Activated T-cell treated with anti-CD3 and anti-CD28 coated beads for 1 hour (primary cell): Measurements from ENCODE around the gene ALOX5.
"Not testable (repeated sequence)": the region's sequence is repeated elsewhere in the genome, so short reads cannot be mapped to it uniquely, and the experiment has no call there.

Experiments
- DNase-seq: peaks from one replicate; pipeline ENCODE4 v3.0.0-alpha.2; 2020; ENCODE audit warnings: low read depth

Gene ALOX5

DNA sequence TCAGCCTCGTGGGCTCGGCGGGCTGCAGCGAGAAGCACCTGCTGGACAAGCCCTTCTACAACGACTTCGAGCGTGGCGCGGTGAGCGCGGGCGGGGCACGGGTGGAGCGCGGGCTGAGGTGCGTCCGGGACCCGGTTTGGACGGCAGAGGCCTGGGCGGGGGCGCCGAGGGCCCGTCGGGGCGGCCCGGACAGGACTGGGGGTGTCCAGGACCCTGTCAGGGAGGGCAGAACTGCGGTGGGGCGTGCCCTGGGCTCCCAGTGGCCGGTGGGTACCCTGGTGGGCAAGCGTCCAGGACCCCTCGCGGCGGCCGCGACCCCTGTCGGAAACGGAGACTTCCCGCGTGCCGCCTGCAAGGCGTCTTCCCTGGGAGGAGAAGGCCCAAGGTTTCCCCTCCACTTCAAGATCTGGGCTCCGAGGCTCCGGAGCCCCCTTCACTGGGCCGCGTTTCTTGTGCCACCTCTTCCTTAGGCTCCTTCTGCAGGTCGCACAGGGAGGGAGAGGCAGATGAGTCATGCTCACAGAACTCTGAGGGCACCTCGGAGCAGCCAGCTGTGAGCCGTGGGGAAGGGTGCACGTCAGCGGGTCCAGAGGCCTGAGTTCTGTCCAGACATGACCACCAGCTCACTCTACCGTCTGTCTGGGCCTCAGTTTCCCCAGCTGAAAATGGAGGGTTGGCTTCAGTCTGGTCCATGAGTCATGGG lies 485 bp downstream of the ALOX5 start:
- no peak for DNase-seq

DNA sequence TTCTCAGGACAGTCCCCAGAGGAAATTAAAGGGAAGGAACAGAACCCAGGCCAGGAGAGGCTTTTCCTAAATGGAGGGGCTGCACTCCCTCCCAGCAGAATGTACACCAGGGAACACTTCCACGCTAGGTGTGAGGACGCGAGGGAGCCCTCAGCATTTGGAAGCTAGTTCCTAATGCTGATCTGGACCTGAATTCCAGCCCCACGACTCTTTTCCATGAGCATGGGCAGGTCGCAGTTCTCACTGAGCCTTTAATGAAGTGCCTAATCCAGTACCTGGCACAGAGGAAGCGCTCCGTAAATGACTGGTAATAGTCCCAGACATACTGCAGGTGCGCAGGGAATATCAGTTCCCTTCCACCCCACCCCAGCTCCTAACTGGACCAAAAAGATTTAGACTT lies 1.1 kb downstream of the ALOX5 start:
- DNase-seq, result no peak

DNA sequence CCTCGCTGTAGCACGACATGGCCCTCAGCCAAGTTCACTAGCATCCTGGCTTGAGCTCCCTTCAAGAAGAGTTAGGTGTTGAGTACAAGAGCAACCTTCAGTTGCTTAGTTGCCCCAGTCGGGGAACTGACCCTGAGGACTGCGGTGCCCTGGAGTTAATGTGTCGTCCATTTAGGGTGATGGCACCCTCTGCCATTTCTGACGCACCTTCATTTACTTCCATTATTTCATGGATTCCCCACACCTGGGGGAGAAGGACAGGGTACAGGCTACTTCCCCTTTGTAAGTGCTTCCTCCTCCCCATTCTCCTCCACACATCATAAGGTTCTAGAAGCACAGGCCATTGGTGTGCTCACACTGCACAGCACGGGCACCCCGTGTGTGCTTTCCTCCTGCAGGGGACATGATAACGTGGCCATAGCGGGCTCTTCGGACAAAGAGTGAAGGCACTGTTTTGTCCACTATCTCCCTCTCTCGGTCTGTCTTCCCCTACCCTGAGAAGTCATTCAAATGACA lies 1.8 kb downstream of the ALOX5 start:
- DNase-seq, result no peak

DNA sequence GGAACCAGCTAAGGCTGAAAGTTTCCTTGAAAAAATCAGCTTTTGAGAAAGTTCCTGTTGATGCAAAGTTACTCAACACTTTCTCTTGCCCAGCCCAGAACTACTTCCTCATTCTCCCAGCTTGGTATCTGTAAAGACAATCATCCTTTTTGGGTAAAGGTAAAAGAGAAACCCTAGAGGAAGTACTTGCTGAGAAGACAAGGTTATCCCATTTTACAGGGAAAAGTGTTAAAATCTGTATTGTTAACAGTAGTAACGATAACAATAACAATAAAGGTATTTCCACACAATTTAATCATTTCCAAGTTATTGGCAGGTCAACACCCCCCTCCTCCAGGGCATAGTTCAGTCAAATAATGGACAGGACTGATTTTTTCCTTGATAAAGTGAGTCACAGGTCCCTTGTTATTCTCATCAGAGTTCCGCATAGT lies 2.4 kb downstream of the ALOX5 start:
- no peak for DNase-seq

DNA sequence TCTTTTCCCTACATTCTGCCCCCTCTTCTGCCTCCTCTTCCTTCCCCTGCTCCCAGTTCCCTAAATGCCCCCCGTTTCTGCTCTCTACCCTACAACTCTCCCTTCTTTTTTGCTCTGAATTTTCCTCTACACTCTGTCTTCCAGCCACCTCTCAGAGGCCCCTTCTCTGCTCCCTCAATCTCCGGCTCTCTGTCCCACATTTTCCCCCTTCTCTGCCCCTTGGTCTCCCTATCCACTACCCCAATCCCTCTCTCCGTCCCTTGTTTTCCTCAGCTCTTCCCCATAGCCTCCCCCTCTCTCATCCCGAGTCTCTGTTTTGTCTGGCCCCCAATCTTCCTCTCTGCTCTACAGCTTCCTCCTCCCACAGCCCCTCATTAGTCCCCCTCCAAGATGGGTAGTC lies 3.3 kb downstream of the ALOX5 start:
- no peak for DNase-seq

DNA sequence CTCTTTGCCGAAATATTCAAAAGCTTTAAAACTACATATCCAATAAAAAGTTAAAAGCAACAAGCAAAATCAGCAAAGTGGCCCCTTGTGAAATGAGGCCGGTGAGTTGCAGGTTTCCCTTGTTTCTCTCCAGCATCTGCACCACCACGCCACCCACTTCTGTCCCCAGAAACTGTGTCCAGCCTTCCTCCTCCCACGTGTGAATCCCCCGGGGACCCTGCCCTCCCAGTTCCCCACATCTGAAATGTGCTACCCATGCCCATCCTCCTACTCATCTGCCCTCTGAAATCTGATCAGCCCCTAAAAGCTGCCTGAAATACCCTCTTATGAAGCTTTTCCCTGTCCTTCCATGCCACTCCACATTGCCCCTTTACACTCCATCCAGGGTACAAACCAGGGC lies 3.8 kb downstream of the ALOX5 start:
- DNase-seq, result no peak

DNA sequence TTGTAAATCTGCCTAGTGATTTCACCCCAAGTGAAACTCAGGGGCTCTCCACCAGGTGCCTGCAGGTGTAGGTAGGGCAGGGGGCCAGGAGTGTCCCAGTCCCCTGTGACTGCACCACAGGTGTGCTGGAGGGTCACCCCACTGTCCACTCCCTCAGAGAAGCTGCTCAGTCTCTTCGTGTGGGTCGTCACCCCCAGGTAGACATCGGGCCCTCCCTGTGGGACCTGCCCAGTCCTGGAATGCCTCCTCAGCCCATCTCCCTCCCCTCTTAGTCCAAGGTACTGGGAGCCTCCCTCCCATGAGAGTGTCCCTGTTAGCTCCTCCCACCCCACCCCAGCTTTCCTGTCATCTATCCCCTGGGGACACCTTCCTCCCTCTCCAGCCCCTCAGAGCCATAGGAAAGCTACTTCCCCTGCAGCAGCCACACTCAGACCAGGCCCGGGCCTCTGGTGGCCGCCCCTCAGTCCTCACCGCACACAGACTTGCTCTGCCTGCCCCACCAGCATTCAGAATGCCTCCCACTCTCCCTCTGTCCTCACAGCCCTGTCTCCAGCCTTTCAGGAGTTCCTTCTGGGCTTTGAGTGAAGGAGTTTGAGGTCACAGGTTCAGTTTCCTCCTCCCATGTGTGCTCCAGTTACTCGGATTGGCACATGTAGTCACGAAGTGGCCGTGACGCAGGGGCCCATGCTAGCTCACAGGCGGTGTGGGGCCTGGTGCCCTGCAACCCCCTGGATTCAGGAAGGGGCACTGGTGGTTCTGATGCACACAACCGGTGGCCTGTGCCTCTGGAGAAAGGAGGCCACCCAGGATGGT lies 5.1 kb downstream of the ALOX5 start:
- DNase-seq, result no peak

DNA sequence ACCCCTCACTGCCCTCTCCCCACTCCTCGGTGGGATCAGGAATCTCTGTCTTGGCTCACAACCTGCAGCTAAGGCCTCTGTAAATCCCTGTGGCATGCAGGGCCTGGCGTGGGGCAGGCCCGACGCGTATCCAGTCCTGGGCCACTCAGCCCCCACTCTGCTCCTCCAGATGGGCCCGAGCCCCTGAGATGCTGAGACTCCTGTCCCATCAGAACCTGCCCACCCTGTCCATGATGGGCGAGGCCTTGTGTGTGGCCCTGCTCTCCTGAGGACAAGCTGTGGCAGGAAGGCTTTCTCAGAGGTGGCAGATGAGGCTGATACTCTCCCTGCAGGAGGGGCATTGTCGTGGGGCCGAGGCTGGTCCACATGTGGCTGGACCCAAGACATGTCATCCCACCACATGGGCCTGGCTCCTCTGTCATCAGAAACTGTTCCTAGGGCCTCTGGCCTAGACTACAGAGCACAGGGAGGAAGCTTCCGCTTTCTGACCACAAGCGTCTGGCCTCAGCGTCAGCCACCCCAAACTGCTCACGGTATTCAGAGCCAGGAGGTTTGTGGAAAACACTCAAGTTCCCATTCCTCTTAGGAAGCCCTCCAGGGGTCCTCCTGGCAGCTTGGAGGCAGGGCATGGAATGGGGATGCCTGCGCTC lies 6.0 kb downstream of the ALOX5 start:
- DNase-seq, result no peak

DNA sequence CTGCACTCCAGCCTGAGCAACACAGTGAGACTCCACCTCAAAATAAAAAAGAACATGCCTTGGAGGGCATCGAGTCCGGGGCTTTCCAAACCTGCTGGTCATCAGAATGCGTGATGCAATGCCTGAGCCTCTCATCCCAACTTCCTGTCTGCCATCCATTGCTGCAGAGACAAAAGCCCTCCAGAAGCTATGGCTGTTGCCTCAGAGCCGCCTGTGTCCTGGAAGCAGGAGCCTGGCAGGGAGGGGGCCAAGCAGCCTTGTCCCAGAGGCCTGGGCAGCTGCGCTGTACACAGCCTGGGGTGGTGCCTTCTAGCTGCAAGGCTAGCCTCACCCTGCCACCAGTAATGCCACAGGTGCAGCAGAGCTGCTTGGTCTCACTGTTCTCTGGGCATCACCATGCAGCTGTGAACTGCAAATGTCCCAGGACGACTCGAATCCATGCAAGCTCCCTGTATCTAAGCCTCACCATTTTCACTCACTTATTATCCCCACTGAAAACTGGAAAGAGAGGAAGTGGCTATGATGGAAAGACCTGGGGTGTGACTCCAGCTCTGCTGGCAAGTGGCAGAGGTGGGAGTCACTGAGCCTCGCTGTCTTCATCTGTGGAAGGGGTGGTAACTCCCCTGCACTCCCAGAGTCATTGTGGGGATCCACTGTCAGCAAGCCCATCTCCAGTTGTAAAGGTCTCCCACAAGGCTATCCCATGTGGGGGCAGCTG lies 7.0 kb downstream of the ALOX5 start:
- no peak for DNase-seq

DNA sequence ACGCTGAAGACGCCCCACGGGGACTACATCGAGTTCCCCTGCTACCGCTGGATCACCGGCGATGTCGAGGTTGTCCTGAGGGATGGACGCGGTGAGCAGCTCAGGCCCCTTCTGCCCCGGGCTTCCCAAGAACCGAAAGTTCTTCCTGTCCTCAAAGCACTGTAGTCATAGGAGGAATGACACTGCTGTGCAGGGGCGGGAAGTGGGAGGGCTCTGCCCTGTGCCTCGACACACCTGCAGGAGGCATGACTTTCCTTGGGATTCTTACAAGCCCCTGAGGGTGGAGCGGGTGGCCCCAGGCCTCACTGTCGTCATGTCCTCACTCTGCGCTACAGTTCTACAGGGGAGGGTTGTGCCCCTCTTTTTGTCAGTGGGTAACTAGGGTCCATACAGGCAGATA lies 8.6 kb downstream of the ALOX5 start:
- no peak for DNase-seq

DNA sequence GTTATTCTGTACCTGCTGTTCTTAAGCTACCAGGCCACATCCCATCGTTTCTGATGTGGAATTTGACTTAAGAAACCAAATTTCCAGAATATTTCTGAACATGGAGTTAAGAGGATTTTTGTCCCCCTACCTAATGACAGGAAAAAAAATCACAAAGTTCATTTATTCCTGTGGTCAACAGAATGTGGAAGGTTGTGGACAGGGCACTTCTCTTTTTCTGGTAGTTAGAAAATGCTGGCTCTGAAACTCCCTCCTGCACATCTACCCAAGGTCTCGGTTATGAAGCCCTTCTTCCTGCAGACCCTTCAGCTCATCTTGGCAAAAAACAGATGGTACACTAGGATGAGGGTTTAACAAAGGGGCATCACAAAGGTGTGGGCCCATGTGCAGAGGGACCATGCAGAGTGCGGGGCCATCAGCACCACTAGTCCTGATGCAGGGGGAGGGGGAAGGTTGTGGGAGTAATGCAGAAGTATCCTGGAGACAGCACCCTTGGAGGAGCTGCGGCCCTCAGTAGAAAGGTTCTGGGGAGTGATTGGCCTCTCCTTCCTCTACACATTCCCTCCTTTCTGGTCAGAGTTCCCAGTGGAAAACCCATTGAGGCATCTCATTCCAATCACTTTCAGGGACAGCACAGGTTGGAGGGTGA lies 9.8 kb downstream of the ALOX5 start:
- no peak for DNase-seq

DNA sequence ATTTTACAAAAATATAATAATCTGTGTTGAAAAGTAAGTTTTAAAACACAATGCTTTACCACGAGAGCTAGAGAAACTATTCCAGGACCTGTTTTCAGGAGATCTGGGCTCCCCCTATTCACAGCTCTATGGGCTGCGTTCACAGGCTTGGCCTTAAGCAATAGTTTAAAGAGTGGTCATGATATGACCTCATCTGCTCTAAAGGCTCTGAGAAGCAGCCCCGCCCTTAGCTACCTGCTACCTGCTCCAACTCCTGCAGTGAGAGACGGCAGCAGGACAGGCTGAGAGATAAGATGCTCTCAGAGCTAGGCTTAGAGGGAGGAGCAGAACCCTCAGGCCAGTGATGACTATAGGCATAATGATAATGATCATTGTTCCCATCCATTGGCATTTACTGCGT lies 12.6 kb downstream of the ALOX5 start:
- no peak for DNase-seq

DNA sequence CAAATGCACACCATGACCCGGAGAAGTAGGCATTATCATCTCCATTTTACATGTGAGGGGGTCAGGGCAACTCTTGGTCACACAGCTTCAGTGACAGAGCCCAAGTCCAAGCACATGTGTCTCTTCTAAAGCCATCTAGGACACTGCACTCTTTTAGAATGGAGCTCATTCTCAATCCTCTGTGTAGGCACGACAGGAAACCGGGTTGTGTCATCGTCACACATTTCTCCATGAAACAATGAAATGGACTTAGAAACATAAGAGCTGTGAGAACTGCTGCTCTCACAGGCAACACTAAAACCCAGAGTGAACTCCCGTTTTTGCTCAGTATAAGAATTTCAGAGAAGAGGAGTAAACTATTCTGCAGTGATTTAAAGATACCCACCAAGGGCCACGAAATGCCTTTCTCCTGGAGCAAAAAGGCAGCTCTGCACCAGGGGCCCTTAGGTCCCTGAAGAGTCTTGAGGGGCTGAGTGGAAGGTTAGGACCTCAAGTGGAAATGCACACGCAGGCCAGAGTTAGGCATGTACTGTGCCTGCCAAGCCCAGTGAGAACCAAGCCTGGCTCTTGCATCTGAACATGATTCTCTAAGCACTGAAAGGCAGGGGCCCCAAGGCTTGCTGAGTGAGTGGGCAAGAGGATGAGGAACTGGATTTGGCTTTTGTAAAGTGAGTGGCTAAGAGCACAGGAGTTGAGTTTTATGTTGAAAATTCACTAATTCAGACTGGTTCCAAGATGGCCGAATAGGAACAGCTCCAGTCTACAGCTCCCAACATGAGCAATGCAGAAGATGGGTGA lies 13.3 kb downstream of the ALOX5 start:
- DNase-seq, result no peak

DNA sequence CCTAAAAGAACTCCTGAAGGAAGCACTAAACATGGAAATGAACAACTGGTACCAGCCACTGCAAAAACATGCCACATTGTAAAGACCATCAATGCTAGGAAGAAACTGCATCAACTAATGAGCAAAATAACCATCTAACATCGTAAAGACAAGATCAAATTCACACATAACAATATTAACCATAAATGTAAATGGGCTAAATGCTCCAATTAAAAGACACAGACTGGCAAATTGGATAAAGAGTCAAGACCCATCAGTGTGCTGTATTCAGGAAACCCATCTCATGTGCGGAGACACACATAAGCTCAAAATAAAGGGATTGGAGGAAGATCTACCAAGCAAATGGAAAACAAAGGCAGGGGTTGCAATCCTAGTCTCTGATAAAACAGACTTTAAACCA lies 15.7 kb downstream of the ALOX5 start:
- DNase-seq, result not testable (repeated sequence)

DNA sequence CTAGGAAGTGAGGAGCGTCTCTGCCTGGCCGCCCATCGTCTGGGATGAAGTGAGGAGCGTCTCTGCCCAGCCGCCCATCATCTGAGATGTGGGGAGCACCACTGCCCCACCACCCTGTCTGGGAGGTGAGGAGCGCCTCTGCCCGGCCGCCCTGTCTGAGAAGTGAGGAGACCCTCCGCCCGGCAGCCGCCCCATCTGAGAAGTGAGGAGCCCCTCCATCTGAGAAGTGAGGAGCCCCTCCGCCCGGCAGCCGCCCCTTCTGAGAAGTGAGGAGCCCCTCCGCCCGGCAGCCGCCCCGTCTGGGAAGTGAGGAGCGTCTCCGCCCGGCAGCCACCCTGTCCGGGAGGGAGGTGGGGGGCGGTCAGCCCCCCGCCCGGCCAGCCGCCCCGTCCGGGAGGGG lies 17.6 kb downstream of the ALOX5 start:
- DNase-seq, result not testable (repeated sequence)

DNA sequence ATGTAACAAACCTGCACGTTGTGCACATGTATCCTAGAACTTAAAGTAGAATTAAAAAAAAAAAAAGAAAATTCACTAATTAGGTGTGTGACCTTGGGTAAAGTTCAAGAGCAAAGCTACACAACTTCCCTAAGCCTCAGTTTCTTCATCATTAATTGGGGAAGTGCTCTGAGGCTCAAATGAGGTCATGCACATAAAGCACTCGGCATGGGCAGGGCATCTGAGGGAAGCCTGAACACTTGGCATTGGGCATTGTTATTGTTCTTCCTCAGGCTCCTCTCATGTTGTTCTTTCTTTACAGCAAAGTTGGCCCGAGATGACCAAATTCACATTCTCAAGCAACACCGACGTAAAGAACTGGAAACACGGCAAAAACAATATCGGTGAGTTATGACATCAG lies 21.5 kb downstream of the ALOX5 start:
- DNase-seq, result no peak

DNA sequence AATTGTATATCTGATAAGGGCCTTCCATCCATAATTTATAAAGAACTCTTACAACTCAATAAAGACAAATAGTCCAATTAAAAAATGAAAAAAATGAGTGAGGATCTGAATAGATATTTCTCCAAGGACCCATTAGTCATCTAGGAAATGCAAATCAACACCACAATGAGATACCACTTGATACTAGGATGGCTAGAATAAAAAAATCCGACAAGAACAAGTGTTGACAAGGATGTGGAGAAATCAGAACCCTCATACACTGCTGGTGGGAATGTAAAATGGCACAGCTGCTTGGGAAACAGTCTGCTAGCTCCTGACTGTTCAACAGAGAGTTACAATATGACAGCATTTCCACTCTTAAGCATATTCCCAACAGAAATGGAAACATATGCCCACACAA lies 24.6 kb downstream of the ALOX5 start:
- no peak for DNase-seq

DNA sequence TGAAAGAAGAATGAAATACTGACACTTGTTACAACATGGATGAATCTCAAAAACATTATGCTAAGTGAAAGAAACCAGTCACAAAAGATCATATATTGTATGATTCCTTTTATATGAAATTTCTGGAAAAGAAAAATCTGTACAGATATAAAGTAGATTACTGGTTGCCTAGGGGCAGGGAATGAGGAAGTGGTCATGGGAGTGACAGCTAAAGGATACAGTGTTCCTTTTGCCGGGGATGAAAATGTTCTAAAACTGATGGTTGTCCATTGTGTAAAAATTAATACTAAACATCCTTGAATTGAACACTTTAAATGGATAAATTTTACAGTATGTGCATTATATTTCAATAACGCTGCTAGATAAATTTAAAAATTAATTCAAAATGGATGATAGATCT lies 25.1 kb downstream of the ALOX5 start:
- DNase-seq, result no peak

DNA sequence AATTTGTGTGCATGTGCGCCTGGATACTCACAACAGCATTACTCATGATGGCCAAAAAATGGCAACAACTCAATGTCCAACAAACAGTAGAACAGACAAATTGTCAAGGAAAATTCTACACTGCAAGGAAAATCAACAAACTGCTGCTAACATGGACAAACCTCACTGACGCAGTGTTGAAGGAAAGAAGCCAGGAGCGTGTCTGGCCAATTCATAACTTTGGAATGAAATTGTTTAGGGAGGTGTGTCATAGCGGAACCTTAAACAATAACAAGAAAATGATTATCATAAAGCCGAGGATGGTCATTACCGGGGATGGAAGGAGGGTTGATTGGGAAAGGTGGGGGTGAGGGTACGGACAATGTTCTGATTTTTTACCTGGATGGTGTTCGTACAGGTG lies 29.1 kb downstream of the ALOX5 start:
- no peak for DNase-seq

DNA sequence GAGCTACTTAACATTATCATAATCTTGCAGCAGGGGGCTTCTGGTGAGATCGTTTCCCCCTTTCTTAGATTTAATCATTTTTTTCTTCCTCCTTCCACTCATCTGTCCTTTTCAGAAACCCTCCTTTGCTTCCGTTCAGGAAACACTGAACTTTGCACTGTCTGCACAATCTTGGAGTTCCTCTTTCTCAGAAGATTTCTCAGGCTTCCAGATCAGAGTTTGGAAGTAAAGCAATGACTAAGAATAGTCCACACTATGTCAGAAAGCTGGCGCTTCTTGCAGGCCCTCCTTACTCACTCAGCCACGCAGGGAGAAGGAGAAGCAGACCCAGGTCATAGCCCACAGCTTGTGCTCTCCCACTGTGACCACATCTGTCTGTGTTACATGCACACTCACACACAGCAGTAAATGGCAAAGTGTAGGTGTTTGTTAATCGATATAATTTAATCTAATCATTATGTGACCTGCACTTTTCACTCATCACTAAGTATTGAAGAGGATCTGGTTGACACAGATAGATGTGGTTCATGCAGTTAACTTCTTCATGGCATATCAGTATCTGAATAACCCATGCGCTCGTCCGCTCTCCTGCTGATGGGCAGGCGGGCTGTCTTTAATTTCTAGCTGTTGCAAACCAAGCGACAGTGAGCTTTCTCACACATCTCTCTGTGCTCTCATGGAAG lies 30.2 kb downstream of the ALOX5 start:
- no peak for DNase-seq

DNA sequence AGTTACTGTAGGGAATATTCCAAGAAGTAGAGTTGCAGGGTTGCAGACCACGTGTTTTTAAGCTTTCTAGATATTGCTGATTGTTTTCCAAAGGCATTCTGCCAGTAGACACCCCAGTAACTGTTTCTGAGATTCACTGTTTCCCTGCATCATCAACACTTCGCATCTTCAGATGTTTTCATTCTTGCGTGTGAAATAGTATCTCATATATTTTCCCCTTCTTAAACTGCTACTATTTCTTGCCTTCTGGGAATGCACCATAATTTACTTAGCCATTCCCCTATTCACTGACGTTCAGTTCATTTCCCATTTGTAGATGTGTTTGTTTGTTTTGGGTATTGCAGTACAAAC lies 30.7 kb downstream of the ALOX5 start:
- no peak for DNase-seq
